ENCODE data around the gene SELENOW. TPM values are rescaled to one million over a fixed set of nuclear protein-coding genes. Genes with fewer than 3 reads are reported as not detected.
"Not testable (repeated sequence)": the region's sequence is repeated elsewhere in the genome, so short reads cannot be mapped to it uniquely, and the experiment has no call there.

Gene SELENOW
- total RNA-seq, 1 donor from 2014 or later, result 450 TPM

- peak within 1 kb of the TSS; percentile 86 to 93 (median 89) for H3K9ac ChIP-seq (ENCODE audit: low read depth in 1 of 3, low read length in 3 of 3)
- peaks cover 21 to 33% (median 26%) of the 10 kb centered on the region in 3 donors for H3K4me1 ChIP-seq (ENCODE audit: control insufficient read depth in 3 of 3, insufficient read depth in 3 of 3, low read length in 3 of 3)
- H3K9me3 ChIP-seq (ENCODE audit: control insufficient read depth in 3 of 3, low read length in 3 of 3), result no peaks in the 10 kb centered on the region
- H3K27me3 ChIP-seq (ENCODE audit: control insufficient read depth in 3 of 3, insufficient read depth in 3 of 3, low read length in 3 of 3), result no peaks in the 10 kb centered on the region
- peak within 1 kb of the TSS; percentile 95 for H3K27ac ChIP-seq (ENCODE audit: low read depth, low read length)
- peaks cover 29 to 32% (median 32%) of the 10 kb centered on the region in 3 donors for H3K36me3 ChIP-seq (ENCODE audit: control insufficient read depth in 3 of 3, insufficient read depth in 3 of 3, low read length in 3 of 3)
- peak within 1 kb of the TSS; percentile 83 to 89 (median 85) for H3K4me3 ChIP-seq (ENCODE audit: low read length in 3 of 3)
Measured at GRCh38 chr19:47745010-47745901, 33.2 kb upstream of the SELENOW start, which contains the start of gene NOP53. TSS of gene NOP53 (plus strand) at chr19:47745546. CDS start at chr19:47745560, 14 bp downstream.

- not testable (repeated sequence) for H3K27ac ChIP-seq (ENCODE audit: low read depth, low read length); H3K27me3 ChIP-seq (ENCODE audit: control insufficient read depth in 3 of 3, insufficient read depth in 3 of 3, low read length in 3 of 3); H3K9me3 ChIP-seq (ENCODE audit: control insufficient read depth in 3 of 3, low read length in 3 of 3); H3K9ac ChIP-seq (ENCODE audit: low read depth in 1 of 3, low read length in 3 of 3)
- Histone ChIP-seq H3K36me3 (ENCODE audit: control insufficient read depth in 3 of 3, insufficient read depth in 3 of 3, low read length in 3 of 3) (peaks cover 37 to 41% (median 38%) of the 10 kb centered on the region in 3 donors), H3K4me1 (ENCODE audit: control insufficient read depth in 3 of 3, insufficient read depth in 3 of 3, low read length in 3 of 3) (peaks cover 21 to 33% (median 26%) of the 10 kb centered on the region in 3 donors), H3K4me3 (ENCODE audit: low read length in 3 of 3) (peak overlapping the region; percentile 83 to 89 (median 85))
Measured at GRCh38 chr19:47746129-47746528, 32.4 kb upstream of the SELENOW start.

- no peaks in the 10 kb centered on the region for H3K9me3 ChIP-seq (ENCODE audit: control insufficient read depth in 3 of 3, low read length in 3 of 3)
- H3K9ac ChIP-seq (ENCODE audit: low read depth in 1 of 3, low read length in 3 of 3), result no peak overlapping the region
- no peak overlapping the region for H3K27ac ChIP-seq (ENCODE audit: low read depth, low read length)
- no peak overlapping the region for H3K4me3 ChIP-seq (ENCODE audit: low read length in 3 of 3)
- peaks cover 5 to 15% (median 7%) of the 10 kb centered on the region in 3 donors for H3K4me1 ChIP-seq (ENCODE audit: control insufficient read depth in 3 of 3, insufficient read depth in 3 of 3, low read length in 3 of 3)
- H3K36me3 ChIP-seq (ENCODE audit: control insufficient read depth in 3 of 3, insufficient read depth in 3 of 3, low read length in 3 of 3), result peaks cover 63 to 69% (median 64%) of the 10 kb centered on the region in 3 donors
- H3K27me3 ChIP-seq (ENCODE audit: control insufficient read depth in 3 of 3, insufficient read depth in 3 of 3, low read length in 3 of 3), result no peaks in the 10 kb centered on the region
Measured at GRCh38 chr19:47749326-47749725, 29.2 kb upstream of the SELENOW start.

- H3K36me3 ChIP-seq (ENCODE audit: control insufficient read depth in 3 of 3, insufficient read depth in 3 of 3, low read length in 3 of 3), result peaks cover 72 to 75% (median 74%) of the 10 kb centered on the region in 3 donors
- H3K27me3 ChIP-seq (ENCODE audit: control insufficient read depth in 3 of 3, insufficient read depth in 3 of 3, low read length in 3 of 3), result no peaks in the 10 kb centered on the region
Measured at GRCh38 chr19:47750752-47751151, 27.8 kb upstream of the SELENOW start.

GRCh38 chr19:47752440-47753211, 25.9 kb upstream of the SELENOW start:
- Histone ChIP-seq H3K9me3 (ENCODE audit: control insufficient read depth in 3 of 3, low read length in 3 of 3) (no peaks in the 10 kb centered on the region), H3K27ac (ENCODE audit: low read depth, low read length) (no peak overlapping the region), H3K27me3 (ENCODE audit: control insufficient read depth in 3 of 3, insufficient read depth in 3 of 3, low read length in 3 of 3) (no peaks in the 10 kb centered on the region), H3K9ac (ENCODE audit: low read depth in 1 of 3, low read length in 3 of 3) (no peak overlapping the region), H3K4me1 (ENCODE audit: control insufficient read depth in 3 of 3, insufficient read depth in 3 of 3, low read length in 3 of 3) (no peaks in the 10 kb centered on the region), H3K4me3 (ENCODE audit: low read length in 3 of 3) (no peak overlapping the region), H3K36me3 (ENCODE audit: control insufficient read depth in 3 of 3, insufficient read depth in 3 of 3, low read length in 3 of 3) (peaks cover 84 to 86% (median 86%) of the 10 kb centered on the region in 3 donors)

More at GRCh38 chr19:47750752-47751151, 27.8 kb upstream of the SELENOW start:
- H3K27ac ChIP-seq (ENCODE audit: low read depth, low read length), result no peak overlapping the region
- H3K9ac ChIP-seq (ENCODE audit: low read depth in 1 of 3, low read length in 3 of 3), result no peak overlapping the region
- peaks cover 0 to 9% (median 5%) of the 10 kb centered on the region in 3 donors for H3K4me1 ChIP-seq (ENCODE audit: control insufficient read depth in 3 of 3, insufficient read depth in 3 of 3, low read length in 3 of 3)
- H3K9me3 ChIP-seq (ENCODE audit: control insufficient read depth in 3 of 3, low read length in 3 of 3), result no peaks in the 10 kb centered on the region
- no peak overlapping the region for H3K4me3 ChIP-seq (ENCODE audit: low read length in 3 of 3)

- Histone ChIP-seq H3K9ac (ENCODE audit: low read depth in 1 of 3, low read length in 3 of 3) (no peak overlapping the region), H3K36me3 (ENCODE audit: control insufficient read depth in 3 of 3, insufficient read depth in 3 of 3, low read length in 3 of 3) (peaks cover 79 to 87% (median 86%) of the 10 kb centered on the region in 3 donors), H3K4me3 (ENCODE audit: low read length in 3 of 3) (no peak overlapping the region), H3K4me1 (ENCODE audit: control insufficient read depth in 3 of 3, insufficient read depth in 3 of 3, low read length in 3 of 3) (no peaks in the 10 kb centered on the region), H3K27me3 (ENCODE audit: control insufficient read depth in 3 of 3, insufficient read depth in 3 of 3, low read length in 3 of 3) (no peaks in the 10 kb centered on the region), H3K27ac (ENCODE audit: low read depth, low read length) (no peak overlapping the region), H3K9me3 (ENCODE audit: control insufficient read depth in 3 of 3, low read length in 3 of 3) (no peaks in the 10 kb centered on the region)
Measured at GRCh38 chr19:47754206-47755064, 24.1 kb upstream of the SELENOW start.

GRCh38 chr19:47755065-47755761, 23.3 kb upstream of the SELENOW start:
- no peaks in the 10 kb centered on the region for H3K4me1 ChIP-seq (ENCODE audit: control insufficient read depth in 3 of 3, insufficient read depth in 3 of 3, low read length in 3 of 3)
- no peaks in the 10 kb centered on the region for H3K9me3 ChIP-seq (ENCODE audit: control insufficient read depth in 3 of 3, low read length in 3 of 3)
- no peak overlapping the region for H3K9ac ChIP-seq (ENCODE audit: low read depth in 1 of 3, low read length in 3 of 3)
- H3K36me3 ChIP-seq (ENCODE audit: control insufficient read depth in 3 of 3, insufficient read depth in 3 of 3, low read length in 3 of 3), result peaks cover 71 to 80% (median 78%) of the 10 kb centered on the region in 3 donors
- no peaks in the 10 kb centered on the region for H3K27me3 ChIP-seq (ENCODE audit: control insufficient read depth in 3 of 3, insufficient read depth in 3 of 3, low read length in 3 of 3)
- no peak overlapping the region for H3K27ac ChIP-seq (ENCODE audit: low read depth, low read length)
- no peak overlapping the region for H3K4me3 ChIP-seq (ENCODE audit: low read length in 3 of 3)

- no peak overlapping the region for H3K4me3 ChIP-seq (ENCODE audit: low read length in 3 of 3)
- H3K36me3 ChIP-seq (ENCODE audit: control insufficient read depth in 3 of 3, insufficient read depth in 3 of 3, low read length in 3 of 3), result peaks cover 64 to 76% (median 70%) of the 10 kb centered on the region in 3 donors
- H3K27ac ChIP-seq (ENCODE audit: low read depth, low read length), result no peak overlapping the region
- no peaks in the 10 kb centered on the region for H3K9me3 ChIP-seq (ENCODE audit: control insufficient read depth in 3 of 3, low read length in 3 of 3)
- no peaks in the 10 kb centered on the region for H3K27me3 ChIP-seq (ENCODE audit: control insufficient read depth in 3 of 3, insufficient read depth in 3 of 3, low read length in 3 of 3)
- H3K4me1 ChIP-seq (ENCODE audit: control insufficient read depth in 3 of 3, insufficient read depth in 3 of 3, low read length in 3 of 3), result no peaks in the 10 kb centered on the region
- H3K9ac ChIP-seq (ENCODE audit: low read depth in 1 of 3, low read length in 3 of 3), result no peak overlapping the region
Measured at GRCh38 chr19:47755762-47756626, 22.5 kb upstream of the SELENOW start.

Data from skeletal muscle tissue (tissue), 4 donors.